NCI-H2227 (cell line): ENCODE data around the gene SLC26A3.
"Not testable (repeated sequence)": the region's sequence is repeated elsewhere in the genome, so short reads cannot be mapped to it uniquely, and the experiment has no call there.

Experiments used
- DNase-seq: peaks from one replicate; lab custom pipeline; 2025; ENCODE audit not compliant: unreplicated experiment; lab: John Stamatoyannopoulos, UW

The SLC26A3 gene

GRCh38 chr7:107803009-107803610 is at the start of gene SLC26A3:
Gene SLC26A3 (minus strand): TSS chr7:107803223. CDS start chr7:107794509, 8,714 bp downstream.
- DNase-seq: no peak

- DNase-seq: no peak
These were observed 47.6 kb upstream of the SLC26A3 start for GRCh38 chr7:107850643-107851042.

- no peak for DNase-seq
These were observed 47.2 kb upstream of the SLC26A3 start for GRCh38 chr7:107850216-107850615.

- DNase-seq: not testable (repeated sequence)
These were observed 45.2 kb upstream of the SLC26A3 start for GRCh38 chr7:107848211-107848610.

GRCh38 chr7:107847836-107848175 is 44.8 kb upstream of the SLC26A3 start:
- not testable (repeated sequence) for DNase-seq

- no peak for DNase-seq
These were observed 44.3 kb upstream of the SLC26A3 start for GRCh38 chr7:107847168-107847835.

- no peak for DNase-seq
These were observed 43.3 kb upstream of the SLC26A3 start for GRCh38 chr7:107846324-107846723.

- no peak for DNase-seq
These were observed 40.2 kb upstream of the SLC26A3 start for GRCh38 chr7:107843184-107843583.

- DNase-seq: no peak
These were observed 39.2 kb upstream of the SLC26A3 start for GRCh38 chr7:107842213-107842612.

- no peak for DNase-seq
These were observed 36.0 kb upstream of the SLC26A3 start for GRCh38 chr7:107838816-107839565.

- DNase-seq: no peak
These were observed 35.1 kb upstream of the SLC26A3 start for GRCh38 chr7:107838024-107838601.

GRCh38 chr7:107837145-107837512 is 34.1 kb upstream of the SLC26A3 start:
- no peak for DNase-seq

- DNase-seq: no peak
These were observed 33.5 kb upstream of the SLC26A3 start for GRCh38 chr7:107836237-107837144.

- no peak for DNase-seq
These were observed 31.4 kb upstream of the SLC26A3 start for GRCh38 chr7:107834401-107834800.

- no peak for DNase-seq
These were observed 30.7 kb upstream of the SLC26A3 start for GRCh38 chr7:107833684-107834106.

- no peak for DNase-seq
These were observed 27.4 kb upstream of the SLC26A3 start for GRCh38 chr7:107830420-107830819.

GRCh38 chr7:107828540-107828939 is 25.5 kb upstream of the SLC26A3 start:
- no peak for DNase-seq

- no peak for DNase-seq
These were observed 24.5 kb upstream of the SLC26A3 start for GRCh38 chr7:107827501-107827900.

- no peak for DNase-seq
These were observed 23.4 kb upstream of the SLC26A3 start for GRCh38 chr7:107826451-107826850.

- no peak for DNase-seq
These were observed 21.8 kb upstream of the SLC26A3 start for GRCh38 chr7:107824858-107825257.

GRCh38 chr7:107818622-107819021 is 15.6 kb upstream of the SLC26A3 start:
- no peak for DNase-seq
